Epithelial cell of esophagus (primary cell): ENCODE measurements around the gene TSG101.

Experiments
- DNase-seq: peaks from one replicate; pipeline ENCODE4 v3.0.0; 2010; ENCODE audit warnings: low read depth
- H3K4me3 ChIP-seq: 2 replicates; pipeline ENCODE4 v1.5.1; 2011; ENCODE audit warnings: mild to moderate bottlenecking, low read length, control low read depth
- CTCF ChIP-seq: IDR thresholded peaks from 2 replicates; pipeline ENCODE4 v1.5.1; 2011; ENCODE audit warnings: low read depth, mild to moderate bottlenecking, low read length, control low read depth, inconsistent platforms; ENCODE audit not compliant: insufficient read depth; ENCODE audit errors: missing control alignments

TSG101 gene

GRCh38 chr11:18495703-18496102 lies 31.0 kb downstream of the TSG101 start:
- no peak for TF ChIP-seq CTCF
- no peak overlapping the region for H3K4me3 ChIP-seq
- no peak for DNase-seq

- H3K4me3 ChIP-seq: no peak overlapping the region
- TF ChIP-seq CTCF: no peak
- no peak for DNase-seq
These were observed 31.5 kb downstream of the TSG101 start for GRCh38 chr11:18495271-18495670.

GRCh38 chr11:18493310-18493709 lies 33.4 kb downstream of the TSG101 start:
- no peak overlapping the region for H3K4me3 ChIP-seq
- TF ChIP-seq CTCF: no peak
- DNase-seq: peak; percentile 43

GRCh38 chr11:18492888-18493287 lies 33.9 kb downstream of the TSG101 start:
- DNase-seq: no peak
- H3K4me3 ChIP-seq: no peak overlapping the region
- no peak for TF ChIP-seq CTCF

- no peak for DNase-seq
- TF ChIP-seq CTCF: no peak
- no peak overlapping the region for H3K4me3 ChIP-seq
These were observed 34.8 kb downstream of the TSG101 start for GRCh38 chr11:18491924-18492323.

GRCh38 chr11:18490736-18491485 lies 35.8 kb downstream of the TSG101 start:
- no peak overlapping the region for H3K4me3 ChIP-seq
- peak; percentile 20 for DNase-seq
- TF ChIP-seq CTCF: no peak

GRCh38 chr11:18490319-18490718 lies 36.4 kb downstream of the TSG101 start:
- no peak for TF ChIP-seq CTCF
- peak; percentile 54 for DNase-seq
- H3K4me3 ChIP-seq: no peak overlapping the region
